Gastroesophageal sphincter (tissue), 4 donors: Measurements from ENCODE around the gene NCKAP5. TPM values are rescaled to one million over a fixed set of nuclear protein-coding genes. Genes with fewer than 3 reads are reported as not detected.

Source experiments
- ATAC-seq: fragments of 150-250 bp; one replicate; pipeline ENCODE4 v1.9.1; 2016; ENCODE audit warnings: mild to moderate bottlenecking, moderate library complexity
- H3K27ac ChIP-seq, 4 donors: fragments of 200-600 bp; sonication (generic) in 3 of 4; 1 replicate in 3 of 4; 2 replicates in 1 of 4; pipeline ENCODE4 v1.5.1; 2016 to 2019
- H3K27me3 ChIP-seq: fragments of 200-600 bp; sonication (generic); one replicate; pipeline ENCODE4 v1.5.1; 2019
- H3K36me3 ChIP-seq, 2 donors: fragments of 200-600 bp; sonication (generic); one replicate each; pipeline ENCODE4 v1.5.1; 2019; ENCODE audit warnings: control low read depth in 1 of 2
- H3K4me1 ChIP-seq, 3 donors: fragments of 200-600 bp; sonication (generic); 1 replicate in 2 of 3; 2 replicates in 1 of 3; pipeline ENCODE4 v1.5.1; 2016 to 2019; ENCODE audit warnings: control low read depth in 2 of 3
- H3K4me3 ChIP-seq, 2 donors: fragments of 200-600 bp; sonication (generic); one replicate each; pipeline ENCODE4 v1.5.1; 2019; ENCODE audit warnings: mild to moderate bottlenecking in 1 of 2, moderate library complexity in 1 of 2
- H3K9me3 ChIP-seq, 3 donors: fragments of 200-600 bp; sonication (generic); one replicate each; pipeline ENCODE4 v1.5.1; 2017 to 2019; ENCODE audit warnings: control low read depth in 2 of 3
- CTCF ChIP-seq, 4 experiments: fragments of 200-600 bp in 2 of 4; fragments of 450-650 bp in 2 of 4; sonication (generic) in 1 of 4; IDR thresholded peaks; one replicate each; pipeline ENCODE4 v1.5.1; 2017 to 2019; ENCODE audit warnings: antibody characterized with exemption in 4 of 4, mild to moderate bottlenecking in 2 of 4, moderate library complexity in 2 of 4
- EP300 ChIP-seq: sonication (generic); formaldehyde crosslinking; IDR thresholded peaks from one replicate; pipeline ENCODE4 v1.6.1; 2017; ENCODE audit warnings: antibody characterized with exemption, mild to moderate bottlenecking
- POLR2A ChIP-seq, 2 donors: fragments of 450-650 bp; IDR thresholded peaks; one replicate each; pipeline ENCODE4 v1.6.1; 2017; ENCODE audit warnings: antibody characterized with exemption in 2 of 2, mild to moderate bottlenecking in 2 of 2, moderate library complexity in 1 of 2
- POLR2AphosphoS5 ChIP-seq: sonication (generic); formaldehyde crosslinking; IDR thresholded peaks from one replicate; pipeline ENCODE4 v1.6.1; 2017; ENCODE audit warnings: antibody characterized with exemption
- WGBS, 2 donors: methylation state at CpG; one replicate each; pipeline ENCODE4 v1.1.5; 2018; ENCODE audit warnings: low coverage in 1 of 2; 5-methylcytosine and 5-hydroxymethylcytosine counted together
- total RNA-seq, 4 donors: library from RNA; depleted of rRNA; stranded (reverse); fragments of >200 nt; gene quantifications; one replicate each; pipeline ENCODE4 v1.1.0, GENCODE V29; 2016

NCKAP5 gene
- total RNA-seq, 4 donors from 2014 or later, result 0.16 to 0.57 (median 0.33) TPM

- no peaks in the 10 kb centered on the region for H3K27me3 ChIP-seq
- TF ChIP-seq POLR2AphosphoS5, result no peak
- TF ChIP-seq EP300, result no peak
- no peak for TF ChIP-seq CTCF (IDR thresholded peaks at IDR 0.05)
- TF ChIP-seq POLR2A (IDR thresholded peaks at IDR 0.05), result no peak
- no peaks in the 10 kb centered on the region for H3K9me3 ChIP-seq
- no peaks in the 10 kb centered on the region for H3K4me1 ChIP-seq
- no peak overlapping the region for H3K27ac ChIP-seq
- 83 to 90% methylated on average over 2 of the region's 2 CpGs for WGBS, 2 donors
- no peak overlapping the region for H3K4me3 ChIP-seq
- H3K36me3 ChIP-seq, result no peaks in the 10 kb centered on the region
- ATAC-seq, result no peak
Observed at GRCh38 chr2:132825601-132826000, 742.7 kb downstream of the NCKAP5 start.

GRCh38 chr2:132824716-132825115 is 743.5 kb downstream of the NCKAP5 start:
- no peaks in the 10 kb centered on the region for H3K36me3 ChIP-seq
- ATAC-seq, result no peak
- no peaks in the 10 kb centered on the region for H3K9me3 ChIP-seq
- H3K27ac ChIP-seq, result no peak overlapping the region
- H3K27me3 ChIP-seq, result no peaks in the 10 kb centered on the region
- H3K4me3 ChIP-seq, result no peak overlapping the region
- TF ChIP-seq EP300 (no peak), CTCF (IDR thresholded peaks at IDR 0.05) (no peak), POLR2AphosphoS5 (no peak), POLR2A (IDR thresholded peaks at IDR 0.05) (no peak)
- no peaks in the 10 kb centered on the region for H3K4me1 ChIP-seq

- Histone ChIP-seq H3K36me3 (no peaks in the 10 kb centered on the region), H3K9me3 (no peaks in the 10 kb centered on the region), H3K27me3 (no peaks in the 10 kb centered on the region), H3K27ac (no peak overlapping the region), H3K4me1 (no peaks in the 10 kb centered on the region), H3K4me3 (no peak overlapping the region)
- 85 to 97% methylated on average over 4 to 5 of the region's 7 CpGs for WGBS, 2 donors
- TF ChIP-seq POLR2AphosphoS5, result no peak
- TF ChIP-seq EP300, result no peak
- TF ChIP-seq CTCF (IDR thresholded peaks at IDR 0.05), result no peak
- TF ChIP-seq POLR2A (IDR thresholded peaks at IDR 0.05), result no peak
- no peak for ATAC-seq
Observed at GRCh38 chr2:132816234-132816633, 752.0 kb downstream of the NCKAP5 start.

- Histone ChIP-seq H3K27ac (no peak overlapping the region), H3K4me1 (no peaks in the 10 kb centered on the region), H3K9me3 (no peaks in the 10 kb centered on the region), H3K27me3 (no peaks in the 10 kb centered on the region), H3K36me3 (no peaks in the 10 kb centered on the region), H3K4me3 (no peak overlapping the region)
- WGBS, 2 donors, result 59 to 78% methylated on average over 2 of the region's 2 CpGs
- ATAC-seq, result no peak
- TF ChIP-seq POLR2AphosphoS5 (no peak), POLR2A (IDR thresholded peaks at IDR 0.05) (no peak), CTCF (IDR thresholded peaks at IDR 0.05) (no peak), EP300 (no peak)
Observed at GRCh38 chr2:132815516-132815915, 752.7 kb downstream of the NCKAP5 start.

GRCh38 chr2:132814651-132815050 is 753.6 kb downstream of the NCKAP5 start:
- H3K4me1 ChIP-seq, result no peaks in the 10 kb centered on the region
- no peaks in the 10 kb centered on the region for H3K36me3 ChIP-seq
- no peak overlapping the region for H3K4me3 ChIP-seq
- no peaks in the 10 kb centered on the region for H3K27me3 ChIP-seq
- peaks cover 0 to 6% (median 0%) of the 10 kb centered on the region in 3 donors for H3K9me3 ChIP-seq
- no peak for TF ChIP-seq EP300
- TF ChIP-seq POLR2A (IDR thresholded peaks at IDR 0.05), result no peak
- TF ChIP-seq POLR2AphosphoS5, result no peak
- no peak for TF ChIP-seq CTCF (IDR thresholded peaks at IDR 0.05)
- no peak for ATAC-seq
- WGBS, 2 donors, result 50 to 72% methylated on average over 1 to 3 of the region's 3 CpGs
- no peak overlapping the region for H3K27ac ChIP-seq
